K562 (cell line): ENCODE data around the gene SASH3. TPM values are rescaled to one million over a fixed set of nuclear protein-coding genes. Genes with fewer than 3 reads are reported as not detected.

Source experiments
- CTBP1 ChIP-seq: fragments of 450-650 bp; IDR thresholded peaks from 2 replicates; pipeline ENCODE4 v1.6.1; 2016; ENCODE audit warnings: borderline replicate concordance
- REST ChIP-seq, 2 experiments: fragments of 450-650 bp; formaldehyde crosslinking in 1 of 2; IDR thresholded peaks; 2 replicates each; pipeline versions ENCODE4 v1.4.0 to v1.6.1; 2014 to 2020; ENCODE audit warnings: mild to moderate bottlenecking in 2 of 2, borderline replicate concordance in 1 of 2, low read depth in 1 of 2
- polyA plus RNA-seq, 8 experiments: library from polyadenylated mRNA; depleted of rRNA in 4 of 8; stranded (reverse) in 5 of 8; unstranded in 3 of 8; fragments of >200 nt; fragmentation: Nextera tagmentation in 2 of 8; fragmentation: Illumina TruSeq in 1 of 8; extraction: Ambion mirVana in 2 of 8; extraction: Trizol in 1 of 8; gene quantifications; 2 replicates each; pipeline versions ENCODE4 v1.2.1 to v1.2.3, GENCODE V29; 2011 to 2014; ENCODE audit warnings: inconsistent platforms in 1 of 8, missing spikeins in 1 of 8
- total RNA-seq, 7 experiments: library from RNA; depleted of rRNA in 6 of 7; stranded (reverse); fragments of >200 nt in 6 of 7; fragmentation: Illumina TruSeq in 2 of 7; extraction: Trizol in 2 of 7; gene quantifications; 2 replicates each; pipeline versions ENCODE4 v1.2.1 to v1.2.3, GENCODE V29; 2011 to 2021; ENCODE audit warnings: low replicate concordance in 1 of 7

The SASH3 gene
- total and polyA plus RNA-seq, 9 of the 15 experiments (the other 6 are each of a cell fraction or from before 2014, with no cell fraction given), result 0.03 to 0.72 (median 0.08) TPM

GRCh38 chrX:129754056-129755024 lies 25.4 kb upstream of the SASH3 start (continued):
- TF ChIP-seq CTBP1 (peak; percentile 54; the same call in 1 of the 2 replicates), REST (IDR thresholded peaks at IDR 0.05; ENCODE audit: borderline replicate concordance) (peak; percentile 55; the same call in 1 of the 2 replicates), REST (CRISPR knock-in tag; IDR thresholded peaks at IDR 0.05; ENCODE audit: low read depth) (no peak)
- TF ChIP-seq, all 486 proteins: peak for 10
